ENCODE measurements around the gene ASZ1. TPM values are rescaled to one million over a fixed set of nuclear protein-coding genes. Genes with fewer than 3 reads are reported as not detected.

Gene ASZ1
- total RNA-seq = not detected

GRCh38 chr7:117427258-117427701 lies at the start of gene ASZ1:
Gene ASZ1 (minus strand): TSS chr7:117427493. CDS start chr7:117427460, 33 bp downstream.

GRCh38 chr7:117322741-117323304 lies 104.5 kb downstream of the ASZ1 start, which contains the start of gene WNT2:
Gene WNT2 (minus strand): TSS chr7:117323058. CDS start chr7:117322989, 69 bp downstream.

Other genes starting within 250 kb of the ASZ1 start
- gene WNT2, start 104.4 kb downstream of the ASZ1 start, total RNA-seq = 2.3 TPM
- gene CFTR, start 52.5 kb upstream of the ASZ1 start, total RNA-seq = 1.4 TPM

All from diencephalon (tissue), 1 donor.